ENCODE results near the gene GNAL. TPM values are rescaled to one million over a fixed set of nuclear protein-coding genes. Genes with fewer than 3 reads are reported as not detected.

The GNAL gene
- polyA plus RNA-seq, 1 experiment = 0.21 TPM

GRCh38 chr18:11819938-11820337 is 130.9 kb downstream of the GNAL start:
- CTCF ChIA-PET = interaction anchor here (1.3 kb wide), 1 partner anchor 12 kb away, joined by 6 read pairs; no protein-coding TSS in a partner anchor
- Histone ChIP-seq H3K4me3 (ENCODE audit: low read depth, low read length) (no peak overlapping the region), H3K36me3 (ENCODE audit: control insufficient read depth, insufficient read depth, low read length) (no peaks in the 10 kb centered on the region), H3K27me3 (ENCODE audit: control insufficient read depth, insufficient read depth, low read length) (no peaks in the 10 kb centered on the region; the same call in 1 of the 2 replicates)
- DNase-seq (ENCODE audit: low read depth) = no peak
- POLR2A ChIA-PET = no interaction called here
- TF ChIP-seq CTCF (IDR thresholded peaks at IDR 0.05; ENCODE audit: insufficient read depth, low read depth, low read length) = no peak

GRCh38 chr18:11820697-11821096 is 131.6 kb downstream of the GNAL start:
- ChIA-PET POLR2A (no interaction called here), CTCF (interaction anchor here (1.3 kb wide), 1 partner anchor 11 kb away, joined by 6 read pairs; no protein-coding TSS in a partner anchor)

GRCh38 chr18:11821208-11821607 is 132.1 kb downstream of the GNAL start:
- no peak for DNase-seq (ENCODE audit: low read depth)
- ChIA-PET CTCF (no interaction called here), POLR2A (no interaction called here)
- H3K36me3 ChIP-seq (ENCODE audit: control insufficient read depth, insufficient read depth, low read length) = no peaks in the 10 kb centered on the region
- no peak overlapping the region for H3K4me3 ChIP-seq (ENCODE audit: low read depth, low read length)
- H3K27me3 ChIP-seq (ENCODE audit: control insufficient read depth, insufficient read depth, low read length) = no peaks in the 10 kb centered on the region; the same call in 1 of the 2 replicates
- TF ChIP-seq CTCF (IDR thresholded peaks at IDR 0.05; ENCODE audit: insufficient read depth, low read depth, low read length) = no peak

More at GRCh38 chr18:11820697-11821096, 131.6 kb downstream of the GNAL start:
- no peaks in the 10 kb centered on the region; the same call in 1 of the 2 replicates for H3K27me3 ChIP-seq (ENCODE audit: control insufficient read depth, insufficient read depth, low read length)
- no peak overlapping the region for H3K4me3 ChIP-seq (ENCODE audit: low read depth, low read length)
- no peak for TF ChIP-seq CTCF (IDR thresholded peaks at IDR 0.05; ENCODE audit: insufficient read depth, low read depth, low read length)
- H3K36me3 ChIP-seq (ENCODE audit: control insufficient read depth, insufficient read depth, low read length) = no peaks in the 10 kb centered on the region
- DNase-seq (ENCODE audit: low read depth) = no peak

- H3K36me3 ChIP-seq (ENCODE audit: control insufficient read depth, insufficient read depth, low read length) = no peaks in the 10 kb centered on the region
- CTCF ChIA-PET = no interaction called here
- DNase-seq (ENCODE audit: low read depth) = no peak
- POLR2A ChIA-PET = no interaction called here
- H3K27me3 ChIP-seq (ENCODE audit: control insufficient read depth, insufficient read depth, low read length) = no peaks in the 10 kb centered on the region; the same call in 1 of the 2 replicates
- no peak for TF ChIP-seq CTCF (IDR thresholded peaks at IDR 0.05; ENCODE audit: insufficient read depth, low read depth, low read length)
- H3K4me3 ChIP-seq (ENCODE audit: low read depth, low read length) = no peak overlapping the region
Measured at GRCh38 chr18:11821643-11822237, 132.7 kb downstream of the GNAL start.

- H3K4me3 ChIP-seq (ENCODE audit: low read depth, low read length) = no peak overlapping the region
- ChIA-PET CTCF (no interaction called here), POLR2A (no interaction called here)
- no peaks in the 10 kb centered on the region; the same call in 1 of the 2 replicates for H3K27me3 ChIP-seq (ENCODE audit: control insufficient read depth, insufficient read depth, low read length)
- DNase-seq (ENCODE audit: low read depth) = no peak
- TF ChIP-seq CTCF (IDR thresholded peaks at IDR 0.05; ENCODE audit: insufficient read depth, low read depth, low read length) = no peak
- H3K36me3 ChIP-seq (ENCODE audit: control insufficient read depth, insufficient read depth, low read length) = no peaks in the 10 kb centered on the region
Measured at GRCh38 chr18:11823545-11823944, 134.5 kb downstream of the GNAL start.
